Neural cell (in vitro differentiated cells): ENCODE results near the gene XPNPEP2.

Source experiments
- CTCF ChIP-seq: fragments of 450-650 bp; IDR thresholded peaks from 2 replicates; pipeline ENCODE4 v1.5.1; 2014; ENCODE audit warnings: antibody characterized with exemption, mild to moderate bottlenecking, moderate library complexity; ENCODE audit not compliant: poor library complexity, severe bottlenecking
- EP300 ChIP-seq: fragments of 450-650 bp; conservative IDR thresholded peaks from 2 replicates; pipeline ENCODE4 v1.6.1; 2014; ENCODE audit warnings: antibody characterized with exemption, mild to moderate bottlenecking, moderate library complexity; ENCODE audit not compliant: poor library complexity, severe bottlenecking
- MXI1 ChIP-seq: fragments of 450-650 bp; conservative IDR thresholded peaks from 2 replicates; pipeline ENCODE4 v1.6.1; 2014; ENCODE audit warnings: antibody characterized with exemption, mild to moderate bottlenecking; ENCODE audit not compliant: poor library complexity, severe bottlenecking
- POLR2AphosphoS5 ChIP-seq: IDR thresholded peaks from 2 replicates; pipeline ENCODE4 v1.6.1; 2012
- SMC3 ChIP-seq: fragments of 450-650 bp; conservative IDR thresholded peaks from 2 replicates; pipeline ENCODE4 v1.6.1; 2014; ENCODE audit warnings: antibody characterized with exemption, mild to moderate bottlenecking, moderate library complexity; ENCODE audit not compliant: poor library complexity

GRCh38 chrX:129696463-129697155 lies 42.2 kb upstream of the XPNPEP2 start:
- TF ChIP-seq EP300 (no peak), CTCF (no peak), MXI1 (no peak), SMC3 (no peak), POLR2AphosphoS5 (no peak)
